ENCODE data around the gene DCC.

The DCC gene

GRCh38 chr18:52861558-52861957, 521.6 kb downstream of the DCC start:
- no peak overlapping the region for H3K4me3 ChIP-seq
- H3K27ac ChIP-seq, result no peak overlapping the region
- no peak for TF ChIP-seq CTCF (IDR thresholded peaks at IDR 0.05)
- DNase-seq (ENCODE audit: low spot score), result no peak

DNA sequence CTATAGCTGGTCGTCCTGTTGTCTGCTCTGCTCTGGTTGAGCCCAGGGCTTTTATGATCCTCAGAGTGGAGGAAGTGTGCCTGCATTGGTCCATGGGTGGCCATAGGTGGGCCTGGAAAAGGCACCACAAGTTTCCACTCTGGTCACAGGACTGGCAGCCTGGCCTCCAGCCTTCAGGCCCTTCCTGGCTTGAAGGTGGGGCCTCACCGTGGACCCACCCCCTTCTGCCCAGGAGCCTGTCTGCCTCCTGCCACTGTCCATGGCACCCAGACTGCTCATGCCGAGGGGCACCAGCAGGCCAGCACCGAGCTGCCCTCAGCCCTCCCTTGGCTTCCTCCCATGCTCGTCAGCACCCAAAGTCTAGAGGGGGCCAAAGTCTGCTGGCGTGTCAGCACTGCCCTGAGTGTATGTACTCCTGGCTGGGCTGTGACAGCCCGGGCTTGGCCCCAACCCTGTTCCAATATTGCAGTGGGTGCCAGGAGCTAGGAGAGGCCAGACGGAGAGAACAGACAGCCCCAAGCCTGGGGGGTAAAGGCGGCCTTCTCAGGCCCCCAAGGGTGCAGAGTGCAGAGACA, 529.4 kb downstream of the DCC start:
- DNase-seq (ENCODE audit: low spot score), result no peak
- Histone ChIP-seq H3K4me3 (no peak overlapping the region), H3K27ac (no peak overlapping the region)
- no peak for TF ChIP-seq CTCF (IDR thresholded peaks at IDR 0.05)

DNA sequence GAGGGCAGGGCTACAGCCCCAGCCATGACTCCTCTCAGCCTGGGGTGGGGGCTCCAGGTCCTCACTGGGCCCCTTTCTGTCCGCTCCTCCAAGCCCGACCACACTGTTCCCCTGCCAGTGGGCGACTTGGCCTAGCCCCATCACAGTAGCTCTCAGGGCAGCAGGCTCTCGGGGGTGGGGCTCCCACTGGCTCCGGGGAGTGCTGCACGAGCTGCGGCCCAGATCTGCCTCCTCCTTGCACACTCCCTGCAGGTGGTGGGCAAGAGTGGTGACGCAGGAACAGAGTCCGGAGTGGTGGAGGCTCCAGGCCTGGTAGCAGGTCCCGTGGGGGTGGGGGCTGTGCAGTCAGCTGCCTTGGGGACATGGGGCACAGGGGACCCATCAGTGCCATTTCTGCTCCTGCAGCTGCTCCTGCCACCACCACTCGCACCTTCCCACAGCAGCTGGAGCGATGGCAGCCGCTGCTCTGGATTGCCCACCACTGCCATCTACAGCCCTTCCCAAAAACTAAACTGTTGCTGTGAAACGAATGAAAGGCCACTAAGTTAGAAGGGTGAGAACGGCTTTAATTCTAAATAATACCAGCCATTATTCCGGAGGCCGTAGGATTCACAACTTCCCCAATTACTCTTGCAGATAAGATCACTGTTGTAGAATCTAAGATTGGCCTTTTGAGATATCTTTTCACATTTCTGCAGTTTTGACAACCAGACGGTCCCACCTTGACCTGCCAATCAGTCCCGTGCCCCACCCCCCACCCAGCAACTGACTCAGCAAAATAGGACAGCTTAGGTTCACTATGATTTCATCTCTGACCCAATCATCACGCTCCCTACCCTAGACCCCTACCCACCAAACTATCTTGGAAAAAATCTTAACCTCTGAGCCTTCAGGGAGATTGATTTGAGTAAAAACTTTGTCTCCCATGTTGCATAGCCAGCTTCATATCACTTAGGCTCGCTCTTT, 530.2 kb downstream of the DCC start:
- Histone ChIP-seq H3K27ac (no peak overlapping the region), H3K4me3 (no peak overlapping the region)
- no peak for TF ChIP-seq CTCF (IDR thresholded peaks at IDR 0.05)
- no peak for DNase-seq (ENCODE audit: low spot score)

- Histone ChIP-seq H3K4me3 (no peak overlapping the region), H3K27ac (no peak overlapping the region)
- DNase-seq (ENCODE audit: low spot score), result no peak
- TF ChIP-seq CTCF (IDR thresholded peaks at IDR 0.05), result no peak
Measured at GRCh38 chr18:52874774-52875173, 534.8 kb downstream of the DCC start.

DNA sequence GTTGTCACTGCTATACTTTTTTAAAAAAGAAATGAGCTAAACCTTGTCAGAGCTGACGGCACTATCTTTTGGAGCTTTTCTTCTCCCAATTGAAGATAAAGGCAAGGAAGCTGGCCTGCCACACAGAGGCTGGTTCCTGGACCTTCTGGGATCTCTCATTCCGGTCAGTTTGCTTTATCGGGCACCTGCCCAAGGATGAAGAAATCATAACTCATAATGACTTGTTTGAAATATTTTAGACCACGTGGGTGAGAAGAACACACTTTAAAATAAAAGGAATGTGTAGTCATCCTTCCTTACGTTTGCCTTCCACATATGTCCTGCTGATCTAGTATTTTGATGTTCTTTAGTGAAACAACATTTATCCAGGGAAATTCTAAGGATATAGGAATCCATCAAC, 535.7 kb downstream of the DCC start:
- H3K27ac ChIP-seq, result no peak overlapping the region
- TF ChIP-seq CTCF (IDR thresholded peaks at IDR 0.05), result no peak
- H3K4me3 ChIP-seq, result no peak overlapping the region
- no peak for DNase-seq (ENCODE audit: low spot score)

- no peak overlapping the region for H3K27ac ChIP-seq
- no peak overlapping the region for H3K4me3 ChIP-seq
- DNase-seq (ENCODE audit: low spot score), result no peak
- no peak for TF ChIP-seq CTCF (IDR thresholded peaks at IDR 0.05)
Measured at GRCh38 chr18:52888014-52888413, 548.0 kb downstream of the DCC start.

- H3K4me3 ChIP-seq, result no peak overlapping the region
- H3K27ac ChIP-seq, result no peak overlapping the region
- DNase-seq (ENCODE audit: low spot score), result no peak
- no peak for TF ChIP-seq CTCF (IDR thresholded peaks at IDR 0.05)
Measured at GRCh38 chr18:52894801-52895200, 554.8 kb downstream of the DCC start.
